Pancreas (tissue), 10 donors: Measurements from ENCODE around the gene TTBK2. TPM values are rescaled to one million over a fixed set of nuclear protein-coding genes. Genes with fewer than 3 reads are reported as not detected.

Source experiments
- ATAC-seq, 4 donors: fragments of 200-7000 bp; cut with Tn5 transposase; one replicate each; pipeline versions ENCODE4 v1.8.0 to v1.9.1; 2020; ENCODE audit warnings: mild to moderate bottlenecking in 4 of 4, moderate library complexity in 4 of 4
- DNase-seq, 6 donors: peaks; one replicate each; pipeline ENCODE4 v3.0.0-alpha.2; 2020
- FAIRE-seq: peaks from 2 replicates; lab custom pipeline; 2012; peaks lifted over from hg19 to GRCh38; lab: Jason Lieb, UNC
- H3K27ac ChIP-seq, 4 donors: fragments of 200-600 bp; sonication (generic); 1 replicate in 3 of 4; 2 replicates in 1 of 4; pipeline versions ENCODE4 v1.5.0 to v1.8.0; 2020
- H3K27me3 ChIP-seq, 4 donors: fragments of 200-600 bp; one replicate each; pipeline ENCODE4 v1.8.0; 2021
- H3K36me3 ChIP-seq, 3 donors: fragments of 200-600 bp; sonication (generic) in 1 of 3; one replicate each; pipeline versions ENCODE4 v1.5.0 to v1.8.0; 2020 to 2021
- H3K4me1 ChIP-seq, 3 donors: fragments of 200-600 bp; one replicate each; pipeline ENCODE4 v1.8.0; 2021
- H3K4me3 ChIP-seq, 4 donors: fragments of 200-600 bp; sonication (generic) in 2 of 4; one replicate each; pipeline versions ENCODE4 v1.5.0 to v1.8.0; 2020 to 2021
- H3K9me3 ChIP-seq, 4 donors: fragments of 200-600 bp; one replicate each; pipeline ENCODE4 v1.8.0; 2021
- WGBS, 2 donors: extraction: QIAGEN DNeasy Blood & Tissue Kit; methylation state at CpG; one replicate each; pipeline ENCODE4 v1.1.7; 2013; 5-methylcytosine and 5-hydroxymethylcytosine counted together
- intact Hi-C, 3 donors: fragments of 100-400 bp; cut with DNase I; formaldehyde crosslinking; loops; one replicate each; pipeline versions ENCODE4 v1.11.1 to v1.14.2; 2022
- polyA plus RNA-seq, 2 donors: library from polyadenylated mRNA; stranded (reverse); fragments of 200-250 nt; gene quantifications; one replicate each; pipeline ENCODE4 v1.2.3, GENCODE V29; 2013
- total RNA-seq, 6 donors: library from RNA; stranded (reverse); fragmentation: NEBNext Ultra II Directional in 4 of 6; extraction: Animal tissue kit (Norgen Biotek cat#: 25700) in 4 of 6; gene quantifications; one replicate each; pipeline versions ENCODE4 v1.2.1 to v1.2.4, GENCODE V29; 2021 to 2023
- TF ChIP-seq, protein P1 (sequence below), 4 donors: fragments of 200-600 bp; sonication (generic) in 3 of 4; IDR thresholded peaks; one replicate each; pipeline versions ENCODE4 v1.5.0 to v1.8.0; 2021; ENCODE audit warnings: antibody characterized with exemption in 4 of 4
- donor health status: healthy with polysubstance abuse.
- donor health status: DM: no; HTN: no; CAD: no; lungs with moderate emphysema.
- donor health status: DM: no; HTN: no; CAD: no.
- donor health status: control.
- donor health status: control.
- donor health status: Bipolar disorder and iron deficiency.
- donor health status: DM: yes; HTN: yes; CAD: no.
- donor health status: DM: no; HTN: no; CAD: no.
- donor health status: DM: no; HTN: no; CAD: no.
- donor health status: DM: yes; HTN: yes; CAD: no.

TTBK2 gene
- total and polyA plus RNA-seq, 8 donors: 1.7 to 8.5 (median 4.8) TPM

DNA sequence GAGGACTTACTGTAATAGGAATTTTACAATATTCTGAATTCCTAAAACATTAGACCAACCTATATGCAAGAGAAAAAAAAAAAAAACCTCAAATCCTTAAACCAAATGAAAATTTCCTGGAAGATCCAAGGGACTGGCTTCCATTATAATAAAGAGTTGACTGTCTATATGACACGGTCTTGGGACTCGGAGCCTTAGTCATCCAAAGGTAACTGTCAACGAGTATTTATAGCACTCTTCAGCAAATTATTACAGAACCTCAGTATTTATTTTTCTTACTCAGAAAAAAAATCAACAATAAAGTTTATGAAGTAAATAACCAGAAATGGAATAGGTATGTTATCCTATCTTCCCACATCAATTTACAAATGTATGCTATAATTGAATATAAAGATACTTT is 66.0 kb downstream of the TTBK2 start:
- no peak for ATAC-seq
- 97 to 98% methylated on average over 3 of the region's 3 CpGs for WGBS, 2 donors

DNA sequence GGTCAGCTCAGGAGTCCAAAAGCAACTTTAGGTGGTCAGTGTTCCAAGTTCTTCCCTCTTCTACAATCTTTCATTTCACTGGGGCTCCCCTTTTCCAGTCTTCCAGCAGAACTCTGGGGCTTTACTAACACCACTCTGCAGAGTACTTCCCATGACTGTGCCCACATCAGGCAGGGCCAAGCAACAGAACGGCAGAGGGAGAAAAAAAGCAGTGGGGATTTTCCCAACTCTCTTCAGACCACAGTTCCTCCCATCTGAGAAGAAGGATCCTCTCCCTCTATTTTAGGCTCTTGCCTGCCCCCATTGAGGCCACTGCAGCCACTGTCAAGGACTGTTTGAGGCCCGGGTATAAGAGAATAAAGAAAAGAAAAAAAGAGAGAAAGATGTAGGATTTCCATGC is 70.7 kb downstream of the TTBK2 start:
- ATAC-seq (no peak), FAIRE-seq (no peak), DNase-seq (no peak)
- WGBS, 2 donors: 79 to 83% methylated on average over 2 of the region's 2 CpGs
- TF ChIP-seq, protein P1, sequence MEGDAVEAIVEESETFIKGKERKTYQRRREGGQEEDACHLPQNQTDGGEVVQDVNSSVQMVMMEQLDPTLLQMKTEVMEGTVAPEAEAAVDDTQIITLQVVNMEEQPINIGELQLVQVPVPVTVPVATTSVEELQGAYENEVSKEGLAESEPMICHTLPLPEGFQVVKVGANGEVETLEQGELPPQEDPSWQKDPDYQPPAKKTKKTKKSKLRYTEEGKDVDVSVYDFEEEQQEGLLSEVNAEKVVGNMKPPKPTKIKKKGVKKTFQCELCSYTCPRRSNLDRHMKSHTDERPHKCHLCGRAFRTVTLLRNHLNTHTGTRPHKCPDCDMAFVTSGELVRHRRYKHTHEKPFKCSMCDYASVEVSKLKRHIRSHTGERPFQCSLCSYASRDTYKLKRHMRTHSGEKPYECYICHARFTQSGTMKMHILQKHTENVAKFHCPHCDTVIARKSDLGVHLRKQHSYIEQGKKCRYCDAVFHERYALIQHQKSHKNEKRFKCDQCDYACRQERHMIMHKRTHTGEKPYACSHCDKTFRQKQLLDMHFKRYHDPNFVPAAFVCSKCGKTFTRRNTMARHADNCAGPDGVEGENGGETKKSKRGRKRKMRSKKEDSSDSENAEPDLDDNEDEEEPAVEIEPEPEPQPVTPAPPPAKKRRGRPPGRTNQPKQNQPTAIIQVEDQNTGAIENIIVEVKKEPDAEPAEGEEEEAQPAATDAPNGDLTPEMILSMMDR (IDR thresholded peaks at IDR 0.05): no peak
- Histone ChIP-seq H3K27me3 (no peaks in the 10 kb centered on the region), H3K36me3 (no peaks in the 10 kb centered on the region), H3K4me1 (no peaks in the 10 kb centered on the region), H3K27ac (no peak overlapping the region), H3K9me3 (no peaks in the 10 kb centered on the region), H3K4me3 (no peak overlapping the region)
- intact Hi-C loops: no loop called here

More for the DNA sequence above, 66.0 kb downstream of the TTBK2 start:
- FAIRE-seq (no peak), DNase-seq (no peak)
- Histone ChIP-seq H3K36me3 (no peaks in the 10 kb centered on the region), H3K4me1 (no peaks in the 10 kb centered on the region), H3K27me3 (no peaks in the 10 kb centered on the region), H3K27ac (no peak overlapping the region), H3K9me3 (no peaks in the 10 kb centered on the region), H3K4me3 (no peak overlapping the region)
- TF ChIP-seq, protein P1 (IDR thresholded peaks at IDR 0.05): no peak
- intact Hi-C loops: no loop called here

DNA sequence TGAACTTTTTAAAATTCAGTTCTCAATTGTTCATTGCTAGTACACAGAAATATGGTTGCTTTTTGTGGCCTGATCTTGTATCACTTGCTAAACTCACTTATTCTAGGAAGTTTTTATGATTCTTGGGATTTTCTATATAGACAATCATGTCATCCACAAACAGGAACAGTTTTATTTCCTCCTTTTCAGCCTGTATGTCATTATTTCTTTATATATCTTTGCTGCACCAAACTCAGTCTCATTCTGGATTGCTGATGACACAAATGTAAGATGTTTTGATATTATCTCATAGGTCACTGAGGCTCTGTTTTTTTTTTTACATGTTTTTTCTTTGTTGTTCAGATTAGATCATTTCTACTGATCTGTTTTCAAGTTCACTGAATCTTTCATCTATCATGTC is 71.7 kb downstream of the TTBK2 start:
- no peaks in the 10 kb centered on the region for H3K9me3 ChIP-seq
- DNase-seq: no peak
- H3K27me3 ChIP-seq: no peaks in the 10 kb centered on the region
- no peaks in the 10 kb centered on the region for H3K4me1 ChIP-seq
- intact Hi-C loops: no loop called here
- no peak overlapping the region for H3K4me3 ChIP-seq
- TF ChIP-seq, protein P1 (IDR thresholded peaks at IDR 0.05): no peak
- FAIRE-seq: no peak
- no peaks in the 10 kb centered on the region for H3K36me3 ChIP-seq
- no peak overlapping the region for H3K27ac ChIP-seq
- no peak for ATAC-seq

DNA sequence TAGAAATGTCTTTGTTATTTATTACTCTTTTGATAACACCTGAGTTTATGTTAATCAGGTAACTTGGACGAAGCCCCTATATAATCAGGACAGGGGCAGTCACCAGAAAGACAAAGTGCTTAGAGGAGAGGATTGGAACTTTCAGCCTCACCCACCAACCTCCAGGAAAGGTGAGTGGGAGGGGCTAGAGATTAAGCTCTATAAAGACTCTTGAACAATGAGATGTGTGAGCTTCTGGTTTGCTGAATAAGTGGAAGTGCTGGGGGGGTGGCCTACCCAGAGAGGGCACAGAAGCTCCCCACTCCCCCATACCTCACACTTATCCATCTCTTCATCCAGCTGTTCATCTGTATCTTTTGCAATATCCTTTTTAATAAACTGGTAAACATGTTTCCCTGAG is 73.9 kb downstream of the TTBK2 start:
- Histone ChIP-seq H3K36me3 (no peaks in the 10 kb centered on the region), H3K27ac (no peak overlapping the region), H3K27me3 (no peaks in the 10 kb centered on the region), H3K4me1 (no peaks in the 10 kb centered on the region), H3K4me3 (no peak overlapping the region), H3K9me3 (no peaks in the 10 kb centered on the region)
- DNase-seq (no peak), FAIRE-seq (no peak), ATAC-seq (no peak)
- intact Hi-C loops: no loop called here
- WGBS, 2 donors: 71 to 88% methylated on average over 1 of the region's 1 CpG
- TF ChIP-seq, protein P1 (IDR thresholded peaks at IDR 0.05): no peak

DNA sequence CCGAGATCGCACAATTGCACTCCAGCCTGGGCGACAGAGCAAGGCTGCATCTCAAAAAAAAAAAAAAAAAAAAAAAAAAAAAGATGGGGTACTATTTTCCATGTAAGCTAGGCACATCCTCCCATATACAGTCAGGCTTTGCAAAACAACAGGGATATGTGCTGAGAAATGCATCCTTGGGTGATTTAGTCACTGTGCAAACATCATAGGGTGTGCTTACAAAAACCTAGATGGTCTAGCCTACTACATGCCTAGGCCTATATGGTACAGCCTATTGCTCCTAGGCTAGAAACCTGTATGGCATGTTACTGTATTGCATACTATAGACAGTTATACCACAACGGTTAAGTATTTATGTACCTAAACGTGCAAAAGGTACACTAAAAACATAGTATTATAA is 75.0 kb downstream of the TTBK2 start:
- Histone ChIP-seq H3K27ac (no peak overlapping the region), H3K27me3 (no peaks in the 10 kb centered on the region), H3K9me3 (no peaks in the 10 kb centered on the region), H3K4me3 (no peak overlapping the region), H3K36me3 (no peaks in the 10 kb centered on the region), H3K4me1 (no peaks in the 10 kb centered on the region)
- DNase-seq (no peak), FAIRE-seq (no peak), ATAC-seq (no peak)
- intact Hi-C loops: no loop called here
- TF ChIP-seq, protein P1 (IDR thresholded peaks at IDR 0.05): no peak
- 96 to 98% methylated on average over 5 of the region's 5 CpGs for WGBS, 2 donors
